ENCODE measurements around the gene CCDC61. TPM values are rescaled to one million over a fixed set of nuclear protein-coding genes. Genes with fewer than 3 reads are reported as not detected.
A peak's percentile ranks its signal among the peaks of the same experiment; 100 is the strongest.

CCDC61 gene
- total RNA-seq, 3 donors from 2014 or later, result 7.0 to 8.8 (median 8.3) TPM

- no peak overlapping the region for H3K27ac ChIP-seq
- H3K36me3 ChIP-seq, result no peaks in the 10 kb centered on the region
- H3K27me3 ChIP-seq, result no peaks in the 10 kb centered on the region
- H3K4me3 ChIP-seq, result no peak overlapping the region
- no peak for DNase-seq (ENCODE audit: low spot score in 2 of 2)
- TF ChIP-seq POLR2AphosphoS5 (IDR thresholded peaks at IDR 0.05), result no peak
- TF ChIP-seq CTCF (IDR thresholded peaks at IDR 0.05), result no peak
- TF ChIP-seq POLR2A (IDR thresholded peaks at IDR 0.05), result no peak
- intact Hi-C loops (cut with DNase I; ENCODE audit: low total_unique reads), result no loop called here
- H3K9me3 ChIP-seq, result no peaks in the 10 kb centered on the region
- H3K4me1 ChIP-seq, result peaks cover 0 to 7% of the 10 kb centered on the region in 2 donors
Measured at GRCh38 chr19:46035546-46035945, 40.3 kb downstream of the CCDC61 start.

GRCh38 chr19:46035986-46036743 is 40.9 kb downstream of the CCDC61 start:
- no peaks in the 10 kb centered on the region for H3K36me3 ChIP-seq
- H3K27me3 ChIP-seq, result no peaks in the 10 kb centered on the region
- no peak overlapping the region for H3K4me3 ChIP-seq
- H3K27ac ChIP-seq, result peak overlapping the region; percentile 42 to 43
- no peaks in the 10 kb centered on the region for H3K9me3 ChIP-seq
- DNase-seq (ENCODE audit: low spot score in 2 of 2), result no peak
- peaks cover 0 to 7% of the 10 kb centered on the region in 2 donors for H3K4me1 ChIP-seq
- TF ChIP-seq POLR2A (IDR thresholded peaks at IDR 0.05) (no peak), CTCF (IDR thresholded peaks at IDR 0.05) (no peak), POLR2AphosphoS5 (IDR thresholded peaks at IDR 0.05) (no peak)
- intact Hi-C loops (cut with DNase I; ENCODE audit: low total_unique reads), result no loop called here

- Histone ChIP-seq H3K4me1 (peaks cover 0 to 7% of the 10 kb centered on the region in 2 donors), H3K9me3 (no peaks in the 10 kb centered on the region), H3K27ac (peak overlapping the region; percentile 42 to 43), H3K4me3 (no peak overlapping the region), H3K27me3 (no peaks in the 10 kb centered on the region), H3K36me3 (no peaks in the 10 kb centered on the region)
- DNase-seq (ENCODE audit: low spot score in 2 of 2), result no peak
- no peak for TF ChIP-seq POLR2A (IDR thresholded peaks at IDR 0.05)
- no peak for TF ChIP-seq CTCF (IDR thresholded peaks at IDR 0.05)
- TF ChIP-seq POLR2AphosphoS5 (IDR thresholded peaks at IDR 0.05), result no peak
- intact Hi-C loops (cut with DNase I; ENCODE audit: low total_unique reads), result no loop called here
Measured at GRCh38 chr19:46036744-46037128, 41.5 kb downstream of the CCDC61 start.

- DNase-seq (ENCODE audit: low spot score in 2 of 2), result no peak
- Histone ChIP-seq H3K36me3 (no peaks in the 10 kb centered on the region), H3K27ac (no peak overlapping the region), H3K4me3 (no peak overlapping the region), H3K9me3 (no peaks in the 10 kb centered on the region), H3K4me1 (peaks cover 0 to 7% of the 10 kb centered on the region in 2 donors), H3K27me3 (no peaks in the 10 kb centered on the region)
- TF ChIP-seq POLR2AphosphoS5 (IDR thresholded peaks at IDR 0.05) (no peak), POLR2A (IDR thresholded peaks at IDR 0.05) (no peak), CTCF (IDR thresholded peaks at IDR 0.05) (no peak)
- intact Hi-C loops (cut with DNase I; ENCODE audit: low total_unique reads), result no loop called here
Measured at GRCh38 chr19:46040125-46040524, 44.9 kb downstream of the CCDC61 start.

GRCh38 chr19:46040952-46041500 is 45.8 kb downstream of the CCDC61 start, which contains the start of gene IGFL4:
Gene IGFL4, minus strand, starts transcription at chr19:46041002. Its CDS starts 40 bp downstream, at chr19:46040962.
- H3K9me3 ChIP-seq, result no peaks in the 10 kb centered on the region
- no peak for DNase-seq (ENCODE audit: low spot score in 2 of 2)
- H3K27me3 ChIP-seq, result no peaks in the 10 kb centered on the region
- intact Hi-C loops (cut with DNase I; ENCODE audit: low total_unique reads), result no loop called here
- no peaks in the 10 kb centered on the region for H3K36me3 ChIP-seq
- H3K4me3 ChIP-seq, result no peak within 1 kb of the TSS
- no peak within 1 kb of the TSS for H3K27ac ChIP-seq
- TF ChIP-seq POLR2A (IDR thresholded peaks at IDR 0.05) (no peak), POLR2AphosphoS5 (IDR thresholded peaks at IDR 0.05) (no peak), CTCF (IDR thresholded peaks at IDR 0.05) (no peak)
- peaks cover 0 to 7% of the 10 kb centered on the region in 2 donors for H3K4me1 ChIP-seq

Data from breast epithelium (tissue), 4 donors.